Activated T-cell treated with anti-CD3 and anti-CD28 coated beads for 4 hours (primary cell): ENCODE measurements around the gene SARM1.
"Not testable (repeated sequence)": the region's sequence is repeated elsewhere in the genome, so short reads cannot be mapped to it uniquely, and the experiment has no call there.

Experiments used
- DNase-seq: peaks from one replicate; pipeline ENCODE4 v3.0.0-alpha.2; 2020

SARM1 gene

DNA sequence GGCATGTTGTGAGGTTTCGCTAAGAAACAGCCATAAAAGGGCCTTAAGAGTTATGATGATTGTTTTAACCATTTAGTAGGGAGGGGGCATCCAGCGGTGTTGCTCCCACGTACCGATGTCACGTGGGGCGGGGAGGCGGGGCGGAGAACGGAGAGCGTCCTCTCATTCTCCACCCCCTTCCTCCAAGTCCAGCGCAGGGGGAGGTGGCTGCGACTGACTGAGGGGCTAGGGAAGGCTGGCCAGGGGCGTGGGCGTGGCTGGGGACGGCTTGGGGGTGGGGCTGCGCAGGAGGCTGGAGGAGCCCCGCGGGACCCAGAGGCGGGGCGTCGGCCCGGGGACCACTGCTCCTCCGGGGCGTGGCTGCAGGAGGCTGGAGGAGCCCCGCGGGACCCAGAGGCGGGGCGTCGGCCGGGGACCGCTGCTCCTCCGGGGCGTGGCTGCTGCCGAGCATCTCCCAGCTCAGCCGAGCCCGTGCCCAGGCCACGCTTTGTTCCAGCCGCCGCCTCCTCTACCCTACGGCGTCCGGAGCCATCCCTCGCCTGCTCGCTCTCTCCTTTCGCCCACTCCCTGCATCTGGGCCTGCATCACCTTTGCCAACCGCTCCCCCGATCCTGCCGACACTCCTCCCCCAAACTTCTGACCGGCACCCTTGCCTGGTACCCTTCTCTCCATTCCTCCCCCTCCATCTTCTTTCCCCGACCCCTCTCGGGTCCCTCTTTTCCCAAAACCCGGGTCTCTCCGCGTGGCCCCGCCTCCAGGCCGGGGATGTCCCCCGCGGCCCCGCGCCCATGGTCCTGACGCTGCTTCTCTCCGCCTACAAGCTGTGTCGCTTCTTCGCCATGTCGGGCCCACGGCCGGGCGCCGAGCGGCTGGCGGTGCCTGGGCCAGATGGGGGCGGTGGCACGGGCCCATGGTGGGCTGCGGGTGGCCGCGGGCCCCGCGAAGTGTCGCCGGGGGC lies at the start of gene SARM1:
SARM1 (plus strand) TSS at position 450 of the 958 bp plus-strand sequence; CDS start at position 789, 339 bp downstream.
- peak; percentile 78 for DNase-seq

DNA sequence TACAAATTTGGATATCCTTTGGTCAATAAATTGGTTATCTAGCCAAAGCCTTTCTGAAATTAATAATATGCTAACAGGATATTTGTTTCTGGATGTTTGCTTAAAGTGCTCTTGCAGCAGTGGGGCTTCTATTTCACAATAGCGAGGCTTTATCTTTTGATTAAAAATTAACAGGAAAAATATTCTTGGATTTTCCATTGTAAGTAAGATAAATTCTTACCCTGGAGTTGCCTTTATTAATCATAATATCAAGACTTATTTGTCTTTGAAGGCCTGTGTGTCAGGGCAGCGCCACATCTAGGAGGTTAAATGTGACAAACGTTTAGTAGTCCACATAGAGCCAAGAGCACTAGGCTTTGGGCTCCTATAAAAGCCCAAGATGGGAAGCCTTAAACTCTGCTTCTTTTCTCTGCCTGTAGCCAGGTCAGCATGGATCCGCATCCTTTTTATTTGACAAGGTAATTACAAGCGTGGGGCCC lies 47.2 kb upstream of the SARM1 start:
- DNase-seq, result no peak

DNA sequence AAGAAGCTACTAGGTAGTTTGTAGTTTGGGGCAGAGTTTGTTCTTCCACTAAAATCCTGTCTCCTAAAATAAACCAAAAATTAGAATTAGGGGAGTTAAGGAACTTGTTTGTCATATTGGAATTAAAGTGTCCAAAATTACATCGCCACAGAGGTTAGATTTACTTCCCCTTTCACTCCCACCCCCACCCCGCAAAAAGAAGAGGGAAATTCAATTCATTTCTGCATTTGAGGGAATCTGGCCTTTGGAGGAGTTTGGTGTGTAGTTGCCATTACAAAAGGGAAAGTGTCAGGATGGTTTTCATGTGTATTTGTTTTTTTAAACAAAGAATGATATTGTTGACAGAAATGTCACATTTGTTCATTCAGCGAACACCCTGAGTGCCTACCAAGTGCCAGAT lies 46.7 kb upstream of the SARM1 start:
- no peak for DNase-seq

DNA sequence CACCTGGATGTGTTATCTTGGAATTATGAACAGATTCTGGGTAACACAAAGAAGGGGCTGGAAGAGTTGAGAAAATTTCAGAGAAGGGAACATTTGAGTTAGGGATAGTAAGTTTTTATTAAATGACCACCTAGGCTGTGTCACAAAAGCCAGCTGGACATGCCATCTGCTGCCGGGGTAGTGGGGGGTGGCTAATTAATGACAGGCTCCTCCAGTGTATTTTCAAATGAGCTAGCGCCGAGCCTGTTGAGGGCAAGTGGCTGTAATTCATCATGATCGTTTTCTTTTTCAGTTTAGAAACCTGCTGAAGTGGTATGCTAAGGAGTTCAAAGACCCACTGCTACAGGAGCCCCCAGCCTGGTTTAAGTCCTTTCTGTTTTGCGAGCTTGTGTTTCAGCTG lies 46.3 kb upstream of the SARM1 start:
- DNase-seq, result no peak

DNA sequence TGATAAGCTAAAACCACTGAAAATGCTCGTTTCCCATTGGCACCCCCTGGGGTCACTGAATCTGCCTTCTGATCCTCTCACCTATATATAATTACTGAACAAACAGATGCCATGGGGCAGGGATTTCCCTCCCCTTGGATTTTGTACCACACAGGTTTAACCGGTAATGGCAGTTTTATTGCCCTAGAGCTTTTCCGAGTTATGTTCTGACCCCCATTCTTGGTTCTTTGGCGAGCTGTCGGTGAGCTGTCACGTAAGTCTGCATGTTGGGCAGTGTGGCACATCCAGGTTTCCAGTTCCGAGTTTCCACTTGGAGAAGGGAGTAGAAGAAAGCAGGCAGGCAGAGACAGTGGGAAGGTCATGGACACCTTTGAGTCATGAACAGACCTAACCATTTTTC lies 45.4 kb upstream of the SARM1 start:
- no peak for DNase-seq

DNA sequence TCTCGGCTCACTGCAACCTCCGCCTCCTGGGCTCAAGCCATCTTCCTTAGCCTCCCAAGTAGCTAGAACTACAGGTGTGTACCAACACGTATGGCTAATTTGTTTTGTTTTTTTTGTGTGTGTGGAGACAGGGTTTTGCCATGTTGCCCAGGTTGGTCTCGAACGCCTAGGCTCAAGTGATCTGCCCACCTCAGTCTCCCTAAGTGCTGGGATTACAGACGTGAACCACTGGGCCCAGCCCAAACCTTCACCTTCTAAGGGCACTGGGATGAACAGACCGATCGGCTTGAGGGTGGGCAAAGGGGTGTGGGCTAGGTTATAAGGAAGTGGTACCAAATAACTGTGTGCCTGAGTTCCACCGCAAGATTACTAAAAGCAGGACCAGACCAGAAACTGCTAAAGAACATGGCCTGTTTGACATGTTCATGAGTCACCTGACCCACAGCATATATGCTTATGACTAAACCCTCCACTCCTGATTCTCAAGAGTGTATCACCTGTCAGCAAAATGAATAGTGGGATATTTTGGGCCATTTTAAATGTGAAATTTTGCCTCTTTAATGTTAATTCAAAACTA lies 44.4 kb upstream of the SARM1 start:
- DNase-seq, result no peak

DNA sequence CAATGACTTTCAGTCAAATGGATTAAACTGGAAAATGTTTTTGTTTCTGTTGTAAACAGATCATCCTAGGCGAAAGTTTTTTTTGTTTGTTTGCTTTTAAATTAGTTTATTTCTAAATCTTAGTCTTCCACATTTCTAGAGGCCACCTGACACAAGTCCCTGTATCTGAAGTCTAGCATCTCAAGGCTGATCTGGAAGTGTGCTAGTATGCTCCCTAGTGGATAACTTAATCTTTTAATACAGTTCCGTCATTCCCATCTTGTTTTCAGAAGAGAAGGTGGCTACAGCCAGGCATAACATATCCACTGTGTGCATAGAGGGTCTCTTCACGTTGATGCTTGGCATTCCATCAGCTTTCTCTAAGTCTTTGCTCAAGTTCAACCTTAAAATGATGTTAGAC lies 43.8 kb upstream of the SARM1 start:
- no peak for DNase-seq

DNA sequence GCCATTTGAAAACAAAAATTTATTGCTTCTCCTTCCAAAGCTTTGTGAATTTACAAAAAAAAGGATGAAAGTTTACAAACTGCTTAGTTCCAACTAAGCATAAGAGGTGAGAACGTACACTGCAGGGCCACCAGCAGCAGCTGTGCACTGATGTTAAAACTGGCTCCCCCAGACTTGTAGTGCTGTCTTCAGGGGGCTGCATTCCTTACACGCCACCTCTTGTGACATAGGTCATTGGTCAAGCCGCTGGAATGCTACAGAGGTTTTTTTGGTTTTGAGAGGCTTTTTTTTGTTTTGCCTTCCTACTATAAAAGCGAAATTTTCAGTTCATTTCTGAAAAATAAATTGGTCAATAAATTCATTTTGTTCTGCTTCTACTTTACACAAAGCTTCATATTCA lies 43.2 kb upstream of the SARM1 start:
- no peak for DNase-seq

DNA sequence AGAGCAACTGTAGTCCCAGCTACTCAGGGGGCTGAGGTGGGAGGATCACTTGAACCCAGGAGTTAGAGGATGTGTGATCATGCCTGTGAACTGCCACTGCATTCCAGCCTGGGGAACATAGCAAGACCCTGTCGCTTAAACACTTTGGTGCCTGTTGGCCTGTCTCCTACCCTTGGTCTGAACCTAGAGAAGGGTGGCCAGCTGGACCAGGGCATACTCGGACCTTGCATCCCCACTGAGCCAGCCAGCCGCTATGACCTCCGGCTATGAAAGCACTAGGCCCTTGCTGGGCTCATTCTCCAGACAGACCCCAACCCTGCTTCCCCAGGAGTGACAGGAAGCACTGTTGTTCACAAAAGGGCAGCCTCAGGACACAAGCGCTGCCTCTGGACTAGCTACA lies 40.8 kb upstream of the SARM1 start:
- no peak for DNase-seq

DNA sequence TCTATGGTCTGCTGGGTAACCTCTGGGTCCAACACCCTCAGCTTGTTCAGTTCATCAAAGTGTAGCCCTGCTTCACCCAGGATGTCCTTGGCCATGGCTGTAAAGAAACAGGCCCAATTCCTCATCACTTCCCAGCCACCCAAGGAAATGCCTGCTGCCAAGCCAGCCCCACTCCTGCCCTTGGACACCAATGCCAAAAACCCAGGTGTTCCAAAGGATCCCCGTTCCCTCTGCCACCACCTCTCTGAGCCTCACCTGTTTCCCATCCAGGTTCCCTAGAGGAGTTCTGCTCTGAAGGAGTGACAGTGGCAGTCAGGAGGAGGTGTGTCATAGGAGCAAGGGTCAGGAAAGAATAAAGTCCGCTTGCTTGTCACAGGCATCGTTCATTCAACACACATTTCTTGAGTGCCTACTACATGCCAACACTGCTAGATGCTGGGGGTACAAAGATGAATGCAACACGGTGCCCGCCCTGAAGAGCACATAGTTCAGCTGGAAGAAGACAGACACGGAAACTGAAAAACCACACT lies 39.5 kb upstream of the SARM1 start:
- DNase-seq, result no peak

DNA sequence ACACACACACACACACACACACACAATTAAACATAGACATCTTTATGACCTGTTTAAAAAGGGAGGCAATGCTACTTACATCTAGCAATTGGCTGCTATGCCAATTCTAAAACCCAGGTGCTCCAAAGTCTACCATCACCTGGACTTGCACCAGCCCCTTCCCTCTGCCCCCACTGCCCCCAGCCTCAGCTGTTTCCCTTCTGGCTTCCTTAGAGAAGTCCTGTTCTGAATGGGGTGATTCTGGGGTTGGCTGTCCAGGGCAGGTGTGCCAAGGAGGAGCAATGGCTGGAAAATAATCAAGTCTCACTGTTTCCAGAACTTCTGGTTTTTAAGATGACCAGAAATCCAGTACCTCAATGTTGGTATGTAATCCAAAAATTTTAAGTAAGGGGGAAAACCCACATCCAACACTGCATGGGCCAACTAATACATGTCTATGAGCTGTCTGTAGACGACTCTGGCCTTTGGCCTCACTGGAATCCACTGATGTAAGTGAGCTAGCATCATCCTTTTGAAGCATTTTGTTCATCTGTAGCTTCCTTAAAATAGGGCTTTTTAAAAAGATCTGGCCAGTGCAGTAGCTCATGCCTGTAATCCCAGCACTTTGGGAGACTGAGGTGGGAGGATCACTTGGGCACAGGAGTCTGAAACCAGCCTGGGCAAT lies 38.3 kb upstream of the SARM1 start:
- no peak for DNase-seq

DNA sequence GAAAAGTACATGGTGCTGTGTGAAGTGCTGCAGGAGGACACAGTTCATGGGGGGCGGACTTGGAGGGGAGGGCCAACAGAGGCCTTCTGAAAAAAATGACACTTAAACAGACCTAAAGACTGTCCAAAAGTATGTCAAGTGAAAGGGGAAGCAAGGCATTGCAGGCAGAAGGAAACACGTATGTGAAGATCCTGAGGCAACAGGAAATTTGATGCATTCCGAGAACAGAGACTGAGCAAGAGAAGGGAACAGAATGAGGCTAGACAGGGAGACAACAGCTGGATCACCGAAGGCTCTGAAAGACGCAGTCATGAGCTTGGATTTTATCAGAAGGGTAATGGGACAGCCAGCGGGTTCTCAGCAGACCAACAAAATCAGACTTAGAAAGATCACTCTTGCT lies 37.3 kb upstream of the SARM1 start:
- DNase-seq, result no peak

DNA sequence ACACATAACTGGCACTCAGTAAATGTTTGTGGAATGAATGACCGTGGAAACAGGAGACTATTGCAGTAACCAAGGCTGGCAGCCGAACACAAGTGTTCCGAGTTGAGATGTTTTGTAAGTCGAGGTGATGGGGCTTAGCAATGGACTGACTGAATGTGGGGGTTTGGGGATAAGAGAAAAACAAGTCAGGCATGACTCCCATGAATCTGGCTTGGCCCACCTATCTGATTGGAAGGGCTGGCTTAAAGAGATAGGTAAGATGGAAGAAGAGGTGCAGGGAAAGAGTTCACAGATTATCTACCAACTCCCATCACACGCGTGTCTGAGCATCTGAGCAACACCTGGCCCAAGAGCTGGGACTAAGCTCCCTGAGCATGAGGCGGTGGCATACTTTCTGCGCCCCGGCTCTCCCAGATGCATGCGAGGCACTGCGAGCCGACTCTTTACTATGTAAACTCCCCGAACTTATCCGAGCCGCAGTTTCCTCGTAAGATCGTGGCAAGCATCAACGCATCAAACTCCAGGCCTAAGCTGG lies 36.8 kb upstream of the SARM1 start:
- no peak for DNase-seq

DNA sequence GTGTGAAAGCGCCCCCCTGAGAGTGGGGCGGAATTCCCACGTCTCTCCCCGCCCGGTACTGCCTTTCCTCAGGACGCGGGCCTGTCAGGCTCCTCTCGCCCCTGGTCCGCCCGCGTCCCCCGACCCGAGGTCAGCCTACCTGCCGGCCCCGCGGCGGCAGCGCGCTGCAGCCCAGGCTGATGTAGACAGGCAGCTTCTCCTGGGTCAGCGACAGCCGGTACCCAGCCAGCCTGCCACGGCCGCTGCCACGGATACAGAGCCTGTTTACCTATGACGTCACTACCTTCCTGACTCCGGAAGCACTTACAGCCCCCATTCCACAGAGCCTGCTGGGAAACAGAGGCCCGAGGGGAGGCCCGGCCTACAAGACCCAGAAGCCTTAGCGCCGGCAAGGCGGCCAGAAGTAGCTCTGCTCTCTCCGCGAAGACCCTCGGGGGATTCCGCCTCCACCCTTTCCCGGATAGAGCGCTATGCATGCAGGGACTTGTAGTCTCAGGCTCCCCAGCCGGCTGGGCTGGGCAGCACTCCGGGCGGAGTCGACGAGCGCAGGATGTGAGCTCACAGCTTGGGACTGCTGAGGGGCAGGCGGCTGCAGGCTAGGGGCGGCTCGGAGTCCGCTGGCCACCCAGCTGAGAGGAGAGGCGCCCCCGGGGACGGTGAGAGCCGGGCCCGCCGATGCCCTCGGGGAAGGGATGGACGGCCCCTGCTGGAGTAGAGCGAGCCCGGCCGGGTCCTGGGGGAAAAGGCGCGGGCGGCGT lies 36.1 kb upstream of the SARM1 start, which contains the start of the genes IFT20 and TNFAIP1:
IFT20 (minus strand) TSS at position 272 of the 758 bp plus-strand sequence. CDS start 3,487 bp downstream, outside the sequence.
TNFAIP1 (plus strand) TSS at position 561 of the 758 bp plus-strand sequence. CDS start 3,761 bp downstream, outside the sequence.
- peak; percentile 94 for DNase-seq

DNA sequence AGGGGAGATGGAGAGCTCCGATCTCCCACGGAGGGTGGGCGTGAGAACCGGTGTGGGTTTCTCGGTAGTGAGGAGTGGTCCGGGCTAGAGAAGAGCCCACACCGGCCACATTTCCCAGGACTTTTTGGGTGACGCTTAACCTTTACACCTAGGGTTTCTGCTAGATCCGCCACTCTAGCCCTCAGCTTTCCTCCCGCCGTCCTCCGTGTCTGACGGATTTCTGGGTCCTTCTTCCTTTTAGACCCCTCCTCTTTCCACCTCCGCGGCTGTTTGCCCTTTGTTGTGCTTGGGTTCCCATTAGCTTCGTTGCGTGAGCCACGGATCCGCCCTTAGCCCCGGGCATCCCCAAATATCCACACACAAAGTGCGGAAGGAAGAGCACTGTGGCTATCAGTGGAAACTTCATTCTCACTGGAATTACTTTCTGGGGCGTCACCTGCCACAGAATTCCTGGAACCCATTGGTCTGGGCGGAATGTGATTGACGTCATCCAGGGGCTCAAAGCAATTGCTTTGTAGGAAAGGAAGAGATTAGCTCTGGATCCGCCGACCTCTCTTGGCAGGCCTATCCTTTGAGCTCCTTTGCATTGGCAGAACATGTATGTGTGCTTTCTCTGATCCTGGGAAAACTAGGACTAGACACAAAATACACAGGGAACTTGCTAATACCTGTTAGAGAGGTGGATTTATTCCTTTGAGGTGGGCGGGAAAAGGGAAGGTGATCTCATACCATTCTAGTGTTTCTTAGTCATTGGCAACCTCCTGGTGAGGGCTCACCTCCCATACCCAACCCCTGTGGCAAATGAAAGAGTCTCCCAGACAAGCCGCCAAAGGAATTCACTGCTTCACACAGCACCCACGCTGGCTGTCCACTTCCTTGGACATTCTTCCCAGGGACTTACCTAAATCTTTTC lies 35.3 kb upstream of the SARM1 start:
- DNase-seq, result no peak

DNA sequence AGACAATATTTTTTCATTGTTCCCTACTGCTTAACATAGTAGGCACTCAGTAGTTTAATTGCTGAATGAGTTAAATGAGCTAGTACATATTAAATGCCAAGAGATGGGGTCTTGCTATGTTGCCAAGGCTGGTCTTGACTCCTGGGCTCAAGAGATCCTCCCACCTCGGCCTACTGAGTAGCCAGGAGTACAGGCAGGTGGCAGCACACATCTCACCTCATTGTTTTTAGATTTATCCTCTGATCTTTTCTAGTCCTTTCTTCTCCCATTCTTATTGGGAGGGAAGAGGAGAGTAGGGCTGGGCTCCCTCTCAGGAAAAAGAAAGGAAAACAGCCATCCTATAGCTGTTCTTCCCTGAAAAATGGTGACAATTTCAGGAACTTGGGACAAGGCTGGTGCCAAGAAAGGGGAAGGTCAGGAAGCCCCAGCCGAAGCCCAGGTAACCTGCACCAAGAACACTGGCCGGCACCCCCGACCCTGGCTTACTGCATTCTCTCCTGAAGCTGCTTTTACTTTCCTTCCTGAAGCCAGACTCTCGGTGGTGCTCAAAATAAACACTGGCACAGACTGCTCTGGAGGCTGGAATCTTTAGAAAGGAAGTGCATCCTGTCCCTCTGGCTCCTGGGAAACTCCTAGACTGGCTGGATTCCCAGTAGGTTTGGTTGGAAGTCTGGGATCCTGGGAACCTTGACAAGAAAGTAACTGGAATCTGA lies 33.3 kb upstream of the SARM1 start:
- DNase-seq, result no peak

DNA sequence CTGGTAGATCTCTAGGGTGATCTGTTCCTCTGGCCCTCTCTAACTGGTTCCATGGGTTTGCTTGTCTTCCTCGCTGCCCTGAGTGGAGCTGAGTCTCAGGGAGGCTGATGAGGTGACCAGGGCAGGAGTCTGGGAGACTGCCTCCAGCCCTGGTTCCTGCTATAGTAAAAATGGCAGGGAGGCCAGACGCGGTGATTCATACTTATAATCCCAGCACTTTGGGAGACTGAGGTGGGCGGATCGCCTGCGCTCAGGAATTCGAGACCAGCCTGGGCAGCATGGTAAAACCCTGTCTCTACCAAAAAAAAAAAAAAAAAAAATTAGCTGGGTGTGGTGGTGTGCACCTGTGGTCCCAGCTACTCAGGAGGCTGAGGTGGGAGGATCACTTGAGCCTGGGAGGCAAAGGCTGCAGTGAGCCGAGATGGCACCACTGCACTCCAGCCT lies 32.7 kb upstream of the SARM1 start:
- DNase-seq, result not testable (repeated sequence)

DNA sequence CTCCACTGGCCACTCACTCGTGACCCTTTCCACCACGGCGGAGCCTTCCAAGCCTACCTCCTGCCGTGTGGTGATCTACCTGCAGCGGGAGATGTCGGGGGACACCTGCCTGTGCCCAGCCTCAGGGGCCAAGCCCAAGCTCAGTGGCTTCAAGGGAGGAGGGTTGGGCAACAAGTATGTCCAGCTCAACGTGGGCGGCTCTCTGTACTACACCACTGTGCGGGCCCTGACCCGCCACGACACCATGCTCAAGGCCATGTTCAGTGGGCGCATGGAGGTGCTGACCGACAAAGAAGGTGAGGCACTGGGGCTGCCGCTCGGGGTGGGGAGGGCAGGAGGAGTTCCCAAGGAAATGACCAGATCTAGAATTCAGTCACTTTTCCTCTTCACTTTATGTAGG lies 32.1 kb upstream of the SARM1 start:
- DNase-seq, result no peak

DNA sequence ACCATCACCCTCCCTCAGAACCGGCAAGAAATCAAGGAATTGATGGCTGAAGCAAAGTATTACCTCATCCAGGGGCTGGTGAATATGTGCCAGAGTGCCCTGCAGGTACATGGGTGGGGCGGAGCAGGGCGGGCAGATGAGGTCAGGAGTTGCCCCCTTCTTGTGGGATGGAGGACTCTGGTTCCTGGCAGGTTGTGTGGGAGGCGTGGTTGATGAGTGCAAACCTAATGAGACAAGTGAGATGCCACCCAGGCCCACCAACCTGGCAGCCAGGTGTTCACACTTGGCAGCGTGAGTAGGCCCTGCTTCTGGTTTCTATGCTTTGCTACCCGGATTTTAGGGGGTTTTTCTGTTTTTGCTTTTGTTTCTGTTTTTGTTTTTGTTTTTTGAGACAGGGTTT lies 31.1 kb upstream of the SARM1 start:
- no peak for DNase-seq

DNA sequence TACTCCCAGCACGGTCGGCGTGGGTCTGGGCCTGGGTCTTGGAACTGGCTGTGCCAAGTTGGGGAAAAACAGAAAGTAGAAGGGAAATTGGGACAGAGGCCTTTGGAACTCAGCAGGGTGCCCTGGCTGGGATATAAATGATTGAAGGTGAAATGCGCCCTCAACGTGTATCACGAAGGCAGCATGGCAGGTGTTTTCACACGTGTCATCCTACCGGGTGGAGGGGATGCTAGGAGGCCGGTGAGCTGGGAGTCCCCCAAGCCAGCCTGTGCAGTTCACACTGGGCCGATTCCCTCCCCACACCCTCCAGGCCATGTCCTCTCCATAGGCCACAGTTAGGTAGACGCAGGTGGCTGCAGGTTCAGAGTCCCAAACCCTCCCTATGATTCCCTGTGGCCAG lies 30.0 kb upstream of the SARM1 start:
- no peak for DNase-seq
